Measurements from ENCODE around the gene NPR2. TPM values are rescaled to one million over a fixed set of nuclear protein-coding genes. Genes with fewer than 3 reads are reported as not detected.

NPR2 gene
- total RNA-seq, 1 donor from 2014 or later = 7.9 TPM

DNA sequence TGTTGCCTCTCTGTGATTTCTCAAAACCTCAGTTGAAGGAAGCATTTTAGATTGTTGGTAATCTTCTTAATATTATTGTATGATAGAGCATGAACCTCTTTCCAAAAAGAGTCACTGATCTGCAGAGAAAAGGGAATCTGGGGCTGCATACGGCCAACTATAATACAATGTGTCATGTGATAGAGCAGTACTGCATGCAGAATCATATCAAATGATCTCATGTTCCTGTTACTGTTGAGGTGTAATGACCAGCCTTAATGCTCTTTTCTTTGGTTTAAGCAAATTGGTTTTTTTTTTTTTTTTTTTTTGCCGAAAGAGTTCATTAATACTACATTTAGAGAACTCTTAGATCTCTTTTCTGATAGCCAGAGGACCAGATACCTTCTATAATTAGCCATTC, 24.4 kb upstream of the NPR2 start:
- Histone ChIP-seq H3K27me3 (ENCODE audit: control insufficient read depth, insufficient read depth, low read length) (no peaks in the 10 kb centered on the region), H3K4me3 (ENCODE audit: low read depth, low read length) (no peak overlapping the region), H3K36me3 (ENCODE audit: control insufficient read depth, insufficient read depth, low read length) (no peaks in the 10 kb centered on the region)
- DNase-seq (ENCODE audit: low read depth) (no peak), FAIRE-seq (no peak)
- TF ChIP-seq, protein P1, sequence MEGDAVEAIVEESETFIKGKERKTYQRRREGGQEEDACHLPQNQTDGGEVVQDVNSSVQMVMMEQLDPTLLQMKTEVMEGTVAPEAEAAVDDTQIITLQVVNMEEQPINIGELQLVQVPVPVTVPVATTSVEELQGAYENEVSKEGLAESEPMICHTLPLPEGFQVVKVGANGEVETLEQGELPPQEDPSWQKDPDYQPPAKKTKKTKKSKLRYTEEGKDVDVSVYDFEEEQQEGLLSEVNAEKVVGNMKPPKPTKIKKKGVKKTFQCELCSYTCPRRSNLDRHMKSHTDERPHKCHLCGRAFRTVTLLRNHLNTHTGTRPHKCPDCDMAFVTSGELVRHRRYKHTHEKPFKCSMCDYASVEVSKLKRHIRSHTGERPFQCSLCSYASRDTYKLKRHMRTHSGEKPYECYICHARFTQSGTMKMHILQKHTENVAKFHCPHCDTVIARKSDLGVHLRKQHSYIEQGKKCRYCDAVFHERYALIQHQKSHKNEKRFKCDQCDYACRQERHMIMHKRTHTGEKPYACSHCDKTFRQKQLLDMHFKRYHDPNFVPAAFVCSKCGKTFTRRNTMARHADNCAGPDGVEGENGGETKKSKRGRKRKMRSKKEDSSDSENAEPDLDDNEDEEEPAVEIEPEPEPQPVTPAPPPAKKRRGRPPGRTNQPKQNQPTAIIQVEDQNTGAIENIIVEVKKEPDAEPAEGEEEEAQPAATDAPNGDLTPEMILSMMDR (IDR thresholded peaks at IDR 0.05; ENCODE audit: insufficient read depth, low read length, severe bottlenecking) = no peak

DNA sequence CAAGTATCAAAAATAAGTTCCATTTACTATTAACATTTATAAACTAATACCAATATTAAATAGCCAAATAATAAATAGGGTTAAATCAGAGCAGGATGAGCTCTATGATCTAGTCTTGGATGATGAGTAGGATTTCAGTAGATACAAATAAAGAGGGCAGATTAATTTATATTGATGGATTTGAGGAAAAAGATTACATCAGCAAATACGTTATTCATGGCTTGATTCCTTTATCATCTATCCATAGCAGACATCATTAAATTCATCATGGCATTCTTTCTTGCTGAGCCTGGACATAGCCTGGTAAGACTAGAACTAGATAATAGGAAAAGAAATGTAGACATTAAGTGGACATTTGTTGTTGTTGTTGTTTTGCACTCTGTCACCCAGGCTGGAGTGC, 23.9 kb upstream of the NPR2 start:
- Histone ChIP-seq H3K4me3 (ENCODE audit: low read depth, low read length) (no peak overlapping the region), H3K36me3 (ENCODE audit: control insufficient read depth, insufficient read depth, low read length) (no peaks in the 10 kb centered on the region), H3K27me3 (ENCODE audit: control insufficient read depth, insufficient read depth, low read length) (no peaks in the 10 kb centered on the region)
- no peak for DNase-seq (ENCODE audit: low read depth)
- TF ChIP-seq, protein P1 (IDR thresholded peaks at IDR 0.05; ENCODE audit: insufficient read depth, low read length, severe bottlenecking) = no peak
- no peak for FAIRE-seq

DNA sequence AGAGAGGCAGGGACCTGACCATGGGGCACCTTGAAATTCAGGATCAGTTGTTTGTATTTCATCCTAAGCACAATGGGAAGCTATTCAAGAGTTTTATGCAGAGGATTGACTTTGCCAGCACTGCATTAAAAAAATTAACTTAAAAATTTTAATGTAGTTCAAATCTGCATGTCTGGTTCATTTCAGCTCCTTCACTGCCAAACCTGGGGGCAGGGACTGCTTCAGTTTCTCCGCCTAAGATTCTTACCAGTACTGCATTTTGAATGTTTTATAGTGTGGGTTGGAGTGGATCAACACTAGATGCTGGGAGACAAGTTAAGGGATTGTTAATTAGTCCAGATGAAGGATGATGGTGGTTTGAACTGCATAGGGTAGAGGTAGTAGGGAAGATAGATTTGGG, 21.6 kb upstream of the NPR2 start:
- H3K36me3 ChIP-seq (ENCODE audit: control insufficient read depth, insufficient read depth, low read length) = no peaks in the 10 kb centered on the region
- FAIRE-seq (no peak), DNase-seq (ENCODE audit: low read depth) (no peak)
- H3K4me3 ChIP-seq (ENCODE audit: low read depth, low read length) = no peak overlapping the region
- H3K27me3 ChIP-seq (ENCODE audit: control insufficient read depth, insufficient read depth, low read length) = no peaks in the 10 kb centered on the region
- TF ChIP-seq, protein P1 (IDR thresholded peaks at IDR 0.05; ENCODE audit: insufficient read depth, low read length, severe bottlenecking) = no peak

DNA sequence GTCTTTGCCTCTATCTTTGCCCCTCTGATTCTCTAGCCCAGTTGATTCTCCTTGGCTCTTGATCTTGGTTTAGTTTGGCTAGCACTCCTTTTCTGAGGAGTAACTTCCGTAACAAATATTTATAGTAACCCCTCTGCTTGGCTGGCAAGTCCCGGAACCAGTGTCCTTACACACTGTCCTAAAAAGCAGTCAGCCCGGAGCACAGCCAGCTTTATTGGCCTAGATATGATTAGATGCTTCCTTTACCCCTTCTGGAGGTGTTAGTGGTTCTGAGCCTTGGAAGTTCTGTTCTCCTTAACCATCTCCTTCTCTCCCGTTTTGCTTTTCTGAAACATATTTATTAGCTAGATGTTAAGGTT, 20.3 kb upstream of the NPR2 start:
- DNase-seq (ENCODE audit: low read depth) = no peak
- FAIRE-seq = no peak
- Histone ChIP-seq H3K27me3 (ENCODE audit: control insufficient read depth, insufficient read depth, low read length) (no peaks in the 10 kb centered on the region), H3K36me3 (ENCODE audit: control insufficient read depth, insufficient read depth, low read length) (no peaks in the 10 kb centered on the region), H3K4me3 (ENCODE audit: low read depth, low read length) (no peak overlapping the region)
- TF ChIP-seq, protein P1 (IDR thresholded peaks at IDR 0.05; ENCODE audit: insufficient read depth, low read length, severe bottlenecking) = no peak

DNA sequence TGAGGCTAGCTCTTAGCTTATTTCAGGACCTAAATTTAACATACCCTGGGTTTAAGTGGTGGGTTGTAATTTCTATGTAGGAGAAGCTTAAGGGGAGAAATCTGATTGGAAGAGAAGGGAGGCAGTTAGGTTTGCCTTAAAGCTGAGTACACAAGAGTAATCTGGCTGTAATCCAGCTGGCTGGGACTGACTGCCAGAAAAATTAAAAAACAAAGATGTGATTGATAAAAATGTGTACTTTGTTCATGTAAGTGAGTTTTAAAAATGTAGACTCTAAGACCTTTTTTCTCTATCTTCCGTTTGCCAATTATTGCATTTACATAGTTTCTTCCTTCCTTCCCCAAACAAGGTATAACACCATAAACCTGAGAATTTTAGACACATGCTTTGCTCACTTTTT, 19.9 kb upstream of the NPR2 start:
- TF ChIP-seq, protein P1 (IDR thresholded peaks at IDR 0.05; ENCODE audit: insufficient read depth, low read length, severe bottlenecking) = no peak
- no peaks in the 10 kb centered on the region for H3K36me3 ChIP-seq (ENCODE audit: control insufficient read depth, insufficient read depth, low read length)
- no peak for FAIRE-seq
- DNase-seq (ENCODE audit: low read depth) = peak; percentile 36
- no peak overlapping the region for H3K4me3 ChIP-seq (ENCODE audit: low read depth, low read length)
- H3K27me3 ChIP-seq (ENCODE audit: control insufficient read depth, insufficient read depth, low read length) = no peaks in the 10 kb centered on the region

DNA sequence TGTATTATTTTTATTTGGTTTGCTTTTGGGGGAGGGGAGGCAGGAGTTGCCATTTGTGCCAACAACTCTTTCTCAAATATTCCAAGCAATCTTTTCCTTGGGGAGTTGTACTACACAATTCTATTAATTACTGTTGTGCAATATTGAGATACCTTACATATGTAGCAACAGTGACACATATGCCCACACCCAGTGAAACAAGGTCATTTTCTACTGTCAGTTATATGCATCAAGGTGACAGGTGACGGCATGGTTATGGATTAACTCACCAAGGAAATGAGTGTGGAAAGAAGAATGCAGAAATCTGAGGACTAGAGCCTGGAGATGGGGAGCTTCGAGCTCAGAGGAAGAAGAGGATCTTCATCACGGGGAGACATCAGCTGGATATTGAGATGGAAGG, 19.4 kb upstream of the NPR2 start:
- FAIRE-seq = no peak
- peak; percentile 92 for DNase-seq (ENCODE audit: low read depth)
- no peak overlapping the region for H3K4me3 ChIP-seq (ENCODE audit: low read depth, low read length)
- H3K36me3 ChIP-seq (ENCODE audit: control insufficient read depth, insufficient read depth, low read length) = no peaks in the 10 kb centered on the region
- no peaks in the 10 kb centered on the region for H3K27me3 ChIP-seq (ENCODE audit: control insufficient read depth, insufficient read depth, low read length)
- TF ChIP-seq, protein P1 (IDR thresholded peaks at IDR 0.05; ENCODE audit: insufficient read depth, low read length, severe bottlenecking) = no peak
